WERI-Rb-1 (cell line): Measurements from ENCODE around the gene TM9SF2.
"Not testable (repeated sequence)": the region's sequence is repeated elsewhere in the genome, so short reads cannot be mapped to it uniquely, and the experiment has no call there.

ENCODE experiments used
- DNase-seq: peaks from one replicate; pipeline ENCODE4 v3.0.0-alpha.2; 2020
- H3K27ac ChIP-seq: fragments of 250-450 bp; sonication (Bioruptor Pico); 2 replicates; pipeline ENCODE4 v1.5.1; 2020; ENCODE audit warnings: mild to moderate bottlenecking, moderate library complexity
- H3K27me3 ChIP-seq: fragments of 250-450 bp; sonication (Bioruptor Pico); 2 replicates; pipeline ENCODE4 v1.5.1; 2021; ENCODE audit warnings: mild to moderate bottlenecking, low read depth, moderate library complexity; ENCODE audit not compliant: insufficient read depth, severe bottlenecking
- H3K36me3 ChIP-seq: fragments of 250-450 bp; sonication (Bioruptor Pico); 2 replicates; pipeline ENCODE4 v1.5.1; 2020; ENCODE audit warnings: mild to moderate bottlenecking, moderate library complexity
- H3K4me3 ChIP-seq: 2 replicates; pipeline ENCODE4 v1.5.1; 2011; ENCODE audit warnings: low read depth, mild to moderate bottlenecking, control low read depth, low read length
- H3K9me3 ChIP-seq: fragments of 250-450 bp; sonication (Bioruptor Pico); 2 replicates; pipeline ENCODE4 v1.5.1; 2021; ENCODE audit warnings: mild to moderate bottlenecking, moderate library complexity; ENCODE audit not compliant: severe bottlenecking
- CTCF ChIP-seq: IDR thresholded peaks from 2 replicates; pipeline ENCODE4 v1.5.1; 2011; ENCODE audit warnings: low read depth, mild to moderate bottlenecking, control low read depth, inconsistent platforms, low read length

Gene TM9SF2

GRCh38 chr13:99566125-99567083 is 65.1 kb downstream of the TM9SF2 start:
- H3K4me3 ChIP-seq = no peak overlapping the region
- no peak for TF ChIP-seq CTCF
- H3K36me3 ChIP-seq = peaks cover 23% of the 10 kb centered on the region
- no peak overlapping the region for H3K27ac ChIP-seq
- H3K27me3 ChIP-seq = no peaks in the 10 kb centered on the region
- peaks cover 5% of the 10 kb centered on the region for H3K9me3 ChIP-seq
- no peak for DNase-seq

DNA sequence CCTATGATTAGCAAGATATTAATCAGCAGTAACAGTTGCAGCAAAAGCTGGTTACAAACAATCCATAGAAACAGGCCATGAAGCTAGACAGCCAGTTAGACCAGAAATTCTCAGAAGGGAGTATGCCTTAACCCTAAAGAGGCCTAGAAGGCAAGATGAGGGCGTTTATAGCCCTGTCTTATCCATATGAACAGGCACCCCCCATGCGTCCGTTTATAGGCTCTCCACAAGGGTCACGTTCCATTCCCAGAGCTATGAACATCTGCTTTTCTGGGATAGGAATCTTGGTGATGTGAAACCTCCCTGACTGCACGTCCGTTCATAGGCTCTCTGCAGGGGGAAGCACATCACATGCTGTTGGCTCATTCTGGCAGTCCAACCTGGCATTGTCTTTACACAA is 67.6 kb downstream of the TM9SF2 start:
- not testable (repeated sequence) for H3K4me3 ChIP-seq, H3K27me3 ChIP-seq, H3K27ac ChIP-seq, DNase-seq, H3K9me3 ChIP-seq, H3K36me3 ChIP-seq

DNA sequence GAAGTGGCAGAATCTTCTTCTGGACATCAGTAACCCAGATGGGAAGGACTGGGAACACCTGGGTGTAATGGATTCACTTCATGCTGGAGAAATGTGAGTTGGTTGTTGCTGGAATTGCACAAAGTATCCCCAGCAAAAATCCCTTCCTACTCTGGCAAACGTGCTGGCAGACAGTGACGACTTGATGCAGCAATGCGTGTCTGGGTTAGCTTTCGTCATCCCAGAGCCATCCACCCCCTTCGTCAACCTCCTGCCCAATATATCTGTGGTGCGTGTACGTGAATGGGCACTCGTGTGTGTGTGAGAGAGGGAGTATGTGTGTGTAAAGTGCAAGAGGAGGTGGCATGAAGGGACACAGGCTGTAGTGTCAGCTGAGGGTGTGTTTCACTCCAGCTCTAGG is 70.9 kb downstream of the TM9SF2 start:
- H3K27me3 ChIP-seq = no peaks in the 10 kb centered on the region
- TF ChIP-seq CTCF = no peak
- H3K36me3 ChIP-seq = no peaks in the 10 kb centered on the region
- no peak for DNase-seq
- H3K9me3 ChIP-seq = peaks cover 5% of the 10 kb centered on the region
- no peak overlapping the region for H3K27ac ChIP-seq
- no peak overlapping the region for H3K4me3 ChIP-seq

GRCh38 chr13:99572921-99573320 is 71.6 kb downstream of the TM9SF2 start:
- H3K9me3 ChIP-seq = peaks cover 5% of the 10 kb centered on the region
- no peaks in the 10 kb centered on the region for H3K36me3 ChIP-seq
- no peaks in the 10 kb centered on the region for H3K27me3 ChIP-seq
- TF ChIP-seq CTCF = no peak
- no peak for DNase-seq
- no peak overlapping the region for H3K27ac ChIP-seq
- H3K4me3 ChIP-seq = no peak overlapping the region

DNA sequence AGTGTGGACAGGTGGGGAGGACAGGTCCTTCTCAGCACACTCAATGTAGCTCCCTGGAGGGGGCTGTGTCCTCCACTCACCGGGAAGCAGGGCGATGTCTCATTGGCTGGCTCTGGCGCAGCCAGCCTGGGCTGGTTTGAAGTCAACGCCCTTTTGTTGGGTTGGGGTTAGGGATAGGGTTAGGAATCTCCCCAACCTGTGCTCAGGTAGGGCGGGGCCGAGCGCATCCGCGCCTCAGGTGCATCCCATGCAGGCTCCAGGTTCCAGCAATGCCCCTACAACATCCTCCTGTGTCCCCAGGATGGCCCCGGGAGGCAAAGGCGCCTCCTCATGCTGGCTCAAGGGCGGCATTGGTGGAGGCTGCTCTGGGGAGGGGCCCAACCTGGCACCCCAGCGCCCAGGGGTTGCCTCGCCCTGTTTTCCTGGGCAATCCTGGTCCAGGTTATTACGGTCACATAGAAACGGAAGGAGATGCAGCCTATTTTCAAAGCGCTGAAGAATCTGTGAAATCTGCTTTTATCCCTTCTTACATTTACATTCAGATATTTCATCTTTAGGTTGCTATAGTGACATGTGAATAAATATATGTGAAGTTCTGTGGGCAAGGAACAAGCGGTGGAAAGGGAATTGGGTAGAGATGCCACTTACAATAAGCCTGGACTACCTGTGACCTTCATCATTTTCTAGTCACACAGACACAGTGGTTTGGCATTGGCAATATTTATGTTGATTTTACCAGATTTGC is 74.3 kb downstream of the TM9SF2 start:
- H3K27me3 ChIP-seq = no peaks in the 10 kb centered on the region
- H3K36me3 ChIP-seq = no peaks in the 10 kb centered on the region
- H3K9me3 ChIP-seq = no peaks in the 10 kb centered on the region
- no peak overlapping the region for H3K4me3 ChIP-seq
- no peak overlapping the region for H3K27ac ChIP-seq
- DNase-seq = no peak
- TF ChIP-seq CTCF = no peak
